ENCODE measurements around the gene LRCH4. TPM values are rescaled to one million over a fixed set of nuclear protein-coding genes. Genes with fewer than 3 reads are reported as not detected.
A peak's percentile ranks its signal among the peaks of the same experiment; 100 is the strongest.

The LRCH4 gene
- total and polyA plus RNA-seq, 2 of the 13 experiments (the other 11 are each of a cell fraction or from before 2014, with no cell fraction given), result 7.0 to 9.3 TPM

DNA sequence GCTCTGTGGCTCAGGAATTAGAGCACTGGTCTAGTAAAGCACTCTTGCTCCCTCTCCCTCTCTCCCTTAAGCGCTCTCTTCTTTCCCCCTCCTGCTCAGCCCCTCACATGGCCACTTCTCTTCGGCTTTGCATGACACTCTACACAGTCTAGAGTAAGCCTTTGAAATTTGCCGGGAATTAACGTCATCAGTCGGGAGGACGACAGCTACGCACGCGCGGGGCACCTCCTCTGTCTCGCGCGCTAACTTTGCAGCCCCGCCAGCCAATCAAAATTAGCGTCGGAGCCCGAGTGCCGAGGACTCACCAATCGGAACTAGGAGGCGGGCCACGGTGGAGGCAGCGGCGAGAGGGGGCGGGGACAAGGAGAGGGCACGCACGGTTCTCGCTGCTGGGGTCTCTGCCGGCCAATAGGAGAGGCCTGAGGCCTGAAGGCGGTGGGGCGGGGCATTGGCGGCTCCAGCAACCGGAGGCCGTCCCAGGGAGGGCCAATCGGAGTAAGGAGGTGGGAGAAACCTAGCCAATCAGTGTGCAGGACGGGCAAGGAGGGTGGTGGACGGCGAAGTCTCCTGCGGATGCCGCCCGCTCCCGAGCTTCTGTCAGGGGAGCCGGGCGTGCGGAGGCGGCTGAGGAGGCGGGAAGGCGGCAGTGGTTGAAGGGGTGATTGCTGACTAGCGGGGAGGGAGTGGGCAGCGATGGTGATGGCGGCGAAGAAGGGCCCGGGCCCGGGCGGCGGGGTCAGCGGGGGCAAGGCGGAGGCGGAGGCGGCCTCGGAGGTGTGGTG lies 47.1 kb downstream of the LRCH4 start, which contains the start of gene AGFG2 (continued):
- TF ChIP-seq, protein P1, sequence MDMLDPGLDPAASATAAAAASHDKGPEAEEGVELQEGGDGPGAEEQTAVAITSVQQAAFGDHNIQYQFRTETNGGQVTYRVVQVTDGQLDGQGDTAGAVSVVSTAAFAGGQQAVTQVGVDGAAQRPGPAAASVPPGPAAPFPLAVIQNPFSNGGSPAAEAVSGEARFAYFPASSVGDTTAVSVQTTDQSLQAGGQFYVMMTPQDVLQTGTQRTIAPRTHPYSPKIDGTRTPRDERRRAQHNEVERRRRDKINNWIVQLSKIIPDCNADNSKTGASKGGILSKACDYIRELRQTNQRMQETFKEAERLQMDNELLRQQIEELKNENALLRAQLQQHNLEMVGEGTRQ (IDR thresholded peaks at IDR 0.05; ENCODE audit: low read depth, low read length), result no peak
- TF ChIP-seq, protein P1 (CRISPR knock-in tag; IDR thresholded peaks at IDR 0.05; ENCODE audit: borderline replicate concordance), result peak; percentile 41; the same call in 1 of the 2 replicates
- TF ChIP-seq, protein P2, sequence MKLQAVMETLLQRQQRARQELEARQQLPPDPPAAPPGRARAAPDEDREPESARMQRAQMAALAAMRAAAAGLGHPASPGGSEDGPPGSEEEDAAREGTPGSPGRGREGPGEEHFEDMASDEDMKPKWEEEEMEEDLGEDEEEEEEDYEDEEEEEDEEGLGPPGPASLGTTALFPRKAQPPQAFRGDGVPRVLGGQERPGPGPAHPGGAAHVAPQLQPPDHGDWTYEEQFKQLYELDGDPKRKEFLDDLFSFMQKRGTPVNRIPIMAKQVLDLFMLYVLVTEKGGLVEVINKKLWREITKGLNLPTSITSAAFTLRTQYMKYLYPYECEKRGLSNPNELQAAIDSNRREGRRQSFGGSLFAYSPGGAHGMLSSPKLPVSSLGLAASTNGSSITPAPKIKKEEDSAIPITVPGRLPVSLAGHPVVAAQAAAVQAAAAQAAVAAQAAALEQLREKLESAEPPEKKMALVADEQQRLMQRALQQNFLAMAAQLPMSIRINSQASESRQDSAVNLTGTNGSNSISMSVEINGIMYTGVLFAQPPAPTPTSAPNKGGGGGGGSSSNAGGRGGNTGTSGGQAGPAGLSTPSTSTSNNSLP (IDR thresholded peaks at IDR 0.05; ENCODE audit: low read depth, low read length), result no peak
- TF ChIP-seq PLRG1 (conservative IDR thresholded peaks at IDR 0.05), result no peak
- TF ChIP-seq ARID2 (CRISPR knock-in tag; IDR thresholded peaks at IDR 0.05; ENCODE audit: borderline replicate concordance), result peak; percentile 43; the same call in 1 of the 2 replicates
- TF ChIP-seq RNF2 (conservative IDR thresholded peaks at IDR 0.05; ENCODE audit: low read depth), result no peak
- TF ChIP-seq ZNF549 (CRISPR knock-in tag; IDR thresholded peaks at IDR 0.05), result no peak
- no peak for TF ChIP-seq ZFP36L2 (CRISPR knock-in tag; IDR thresholded peaks at IDR 0.05)
- peak; percentile 57; the same call in 1 of the 2 replicates for TF ChIP-seq MEF2D (CRISPR knock-in tag; IDR thresholded peaks at IDR 0.05)
- peak; percentile 8; the same call in 1 of the 2 replicates for TF ChIP-seq ELF3 (CRISPR knock-in tag; IDR thresholded peaks at IDR 0.05)
- TF ChIP-seq, protein P3, sequence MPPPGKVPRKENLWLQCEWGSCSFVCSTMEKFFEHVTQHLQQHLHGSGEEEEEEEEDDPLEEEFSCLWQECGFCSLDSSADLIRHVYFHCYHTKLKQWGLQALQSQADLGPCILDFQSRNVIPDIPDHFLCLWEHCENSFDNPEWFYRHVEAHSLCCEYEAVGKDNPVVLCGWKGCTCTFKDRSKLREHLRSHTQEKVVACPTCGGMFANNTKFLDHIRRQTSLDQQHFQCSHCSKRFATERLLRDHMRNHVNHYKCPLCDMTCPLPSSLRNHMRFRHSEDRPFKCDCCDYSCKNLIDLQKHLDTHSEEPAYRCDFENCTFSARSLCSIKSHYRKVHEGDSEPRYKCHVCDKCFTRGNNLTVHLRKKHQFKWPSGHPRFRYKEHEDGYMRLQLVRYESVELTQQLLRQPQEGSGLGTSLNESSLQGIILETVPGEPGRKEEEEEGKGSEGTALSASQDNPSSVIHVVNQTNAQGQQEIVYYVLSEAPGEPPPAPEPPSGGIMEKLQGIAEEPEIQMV (CRISPR knock-in tag; IDR thresholded peaks at IDR 0.05; ENCODE audit: low read depth), result no peak; the same call in 1 of the 2 replicates
- TF ChIP-seq STAG1 (CRISPR knock-in tag; IDR thresholded peaks at IDR 0.05), result no peak
- TF ChIP-seq ZFP1 (CRISPR knock-in tag; IDR thresholded peaks at IDR 0.05), result 0 out of 2 replicates have a peak, but pooled peaks have one; percentile 8
- TF ChIP-seq ZBTB38 (CRISPR knock-in tag; IDR thresholded peaks at IDR 0.05), result no peak; the same call in 1 of the 2 replicates
- no peak for TF ChIP-seq FLYWCH1 (CRISPR knock-in tag; IDR thresholded peaks at IDR 0.05)
- no peak for TF ChIP-seq ZNF570 (CRISPR knock-in tag; IDR thresholded peaks at IDR 0.05; ENCODE audit: borderline replicate concordance)
- TF ChIP-seq ZNF713 (CRISPR knock-in tag; IDR thresholded peaks at IDR 0.05), result 0 out of 2 replicates have a peak, but pooled peaks have one; percentile 39
- TF ChIP-seq NR3C1 (CRISPR knock-in tag; IDR thresholded peaks at IDR 0.05), result no peak
- TF ChIP-seq HNRNPLL (IDR thresholded peaks at IDR 0.05; ENCODE audit: low read depth, low read length, poor library complexity, severe bottlenecking), result peak; percentile 76
- TF ChIP-seq AGO1 (IDR thresholded peaks at IDR 0.05; ENCODE audit: low read depth, low read length, poor library complexity, severe bottlenecking), result peak; percentile 52
- no peak for TF ChIP-seq CEBPB (IDR thresholded peaks at IDR 0.05; ENCODE audit: borderline replicate concordance, low read depth, low read length)

Data from HepG2 (cell line).